ENCODE results near the gene CERS2. TPM values are rescaled to one million over a fixed set of nuclear protein-coding genes. Genes with fewer than 3 reads are reported as not detected.

The CERS2 gene
- total and polyA plus RNA-seq, 2 of the 13 experiments (the other 11 are each of a cell fraction or from before 2014, with no cell fraction given), result 269 to 298 TPM

- TF ChIP-seq, protein P1, sequence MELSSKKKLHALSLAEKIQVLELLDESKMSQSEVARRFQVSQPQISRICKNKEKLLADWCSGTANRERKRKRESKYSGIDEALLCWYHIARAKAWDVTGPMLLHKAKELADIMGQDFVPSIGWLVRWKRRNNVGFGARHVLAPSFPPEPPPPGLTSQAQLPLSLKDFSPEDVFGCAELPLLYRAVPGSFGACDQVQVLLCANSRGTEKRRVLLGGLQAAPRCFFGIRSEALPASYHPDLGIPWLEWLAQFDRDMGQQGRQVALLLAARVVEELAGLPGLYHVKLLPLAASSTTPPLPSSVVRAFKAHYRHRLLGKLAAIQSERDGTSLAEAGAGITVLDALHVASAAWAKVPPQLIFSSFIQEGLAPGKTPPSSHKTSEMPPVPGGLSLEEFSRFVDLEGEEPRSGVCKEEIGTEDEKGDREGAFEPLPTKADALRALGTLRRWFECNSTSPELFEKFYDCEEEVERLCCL (CRISPR knock-in tag; IDR thresholded peaks at IDR 0.05; ENCODE audit: borderline replicate concordance), result no peak
- TF ChIP-seq, protein P2, sequence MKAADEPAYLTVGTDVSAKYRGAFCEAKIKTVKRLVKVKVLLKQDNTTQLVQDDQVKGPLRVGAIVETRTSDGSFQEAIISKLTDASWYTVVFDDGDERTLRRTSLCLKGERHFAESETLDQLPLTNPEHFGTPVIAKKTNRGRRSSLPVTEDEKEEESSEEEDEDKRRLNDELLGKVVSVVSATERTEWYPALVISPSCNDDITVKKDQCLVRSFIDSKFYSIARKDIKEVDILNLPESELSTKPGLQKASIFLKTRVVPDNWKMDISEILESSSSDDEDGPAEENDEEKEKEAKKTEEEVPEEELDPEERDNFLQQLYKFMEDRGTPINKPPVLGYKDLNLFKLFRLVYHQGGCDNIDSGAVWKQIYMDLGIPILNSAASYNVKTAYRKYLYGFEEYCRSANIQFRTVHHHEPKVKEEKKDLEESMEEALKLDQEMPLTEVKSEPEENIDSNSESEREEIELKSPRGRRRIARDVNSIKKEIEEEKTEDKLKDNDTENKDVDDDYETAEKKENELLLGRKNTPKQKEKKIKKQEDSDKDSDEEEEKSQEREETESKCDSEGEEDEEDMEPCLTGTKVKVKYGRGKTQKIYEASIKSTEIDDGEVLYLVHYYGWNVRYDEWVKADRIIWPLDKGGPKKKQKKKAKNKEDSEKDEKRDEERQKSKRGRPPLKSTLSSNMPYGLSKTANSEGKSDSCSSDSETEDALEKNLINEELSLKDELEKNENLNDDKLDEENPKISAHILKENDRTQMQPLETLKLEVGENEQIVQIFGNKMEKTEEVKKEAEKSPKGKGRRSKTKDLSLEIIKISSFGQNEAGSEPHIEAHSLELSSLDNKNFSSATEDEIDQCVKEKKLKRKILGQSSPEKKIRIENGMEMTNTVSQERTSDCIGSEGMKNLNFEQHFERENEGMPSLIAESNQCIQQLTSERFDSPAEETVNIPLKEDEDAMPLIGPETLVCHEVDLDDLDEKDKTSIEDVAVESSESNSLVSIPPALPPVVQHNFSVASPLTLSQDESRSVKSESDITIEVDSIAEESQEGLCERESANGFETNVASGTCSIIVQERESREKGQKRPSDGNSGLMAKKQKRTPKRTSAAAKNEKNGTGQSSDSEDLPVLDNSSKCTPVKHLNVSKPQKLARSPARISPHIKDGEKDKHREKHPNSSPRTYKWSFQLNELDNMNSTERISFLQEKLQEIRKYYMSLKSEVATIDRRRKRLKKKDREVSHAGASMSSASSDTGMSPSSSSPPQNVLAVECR (CRISPR knock-in tag; IDR thresholded peaks at IDR 0.05; ENCODE audit: borderline replicate concordance), result no peak
- TF ChIP-seq ZNF772 (CRISPR knock-in tag; IDR thresholded peaks at IDR 0.05), result no peak
- no peak for TF ChIP-seq HCFC1 (IDR thresholded peaks at IDR 0.05; ENCODE audit: low read depth, low read length)
- no peak for TF ChIP-seq ZNF598 (CRISPR knock-in tag; IDR thresholded peaks at IDR 0.05; ENCODE audit: borderline replicate concordance)
- no peak for TF ChIP-seq BORCS8-MEF2B (CRISPR knock-in tag; IDR thresholded peaks at IDR 0.05)
Observed at GRCh38 chr1:150957666-150958065, 17.0 kb downstream of the CERS2 start (continued).

GRCh38 chr1:150955280-150955679 is 19.4 kb downstream of the CERS2 start:
- in situ Hi-C loops (cut with HindIII; ENCODE audit: extremely low pct_ligation_motif_present, low pct_unique_long_range_greater_than_20kb), result no loop called here
- DNase-seq (ENCODE audit: low spot score) (no peak), ATAC-seq (no peak), FAIRE-seq (no peak)
- BruUV-seq (replicated peaks), result no TSS peak
- Histone ChIP-seq H3K9ac (ENCODE audit: insufficient read depth, low read depth, low read length) (no peak overlapping the region), H3K79me2 (ENCODE audit: insufficient read depth, low read length) (no peaks in the 10 kb centered on the region), H3K4me3 (replicated peaks in 1 of 3; ENCODE audit: insufficient read depth in 1 of 3, low read depth in 2 of 3, low read length in 3 of 3) (no peak overlapping the region), H3K27me3 (ENCODE audit: control insufficient read depth in 1 of 2, insufficient read depth in 2 of 2, low read length in 2 of 2) (no peaks in the 10 kb centered on the region), H3K4me2 (ENCODE audit: low read depth, low read length) (no peak overlapping the region), H3K27ac (ENCODE audit: extremely low read length, insufficient read depth, low read length) (no peak overlapping the region), H4K20me1 (ENCODE audit: insufficient read depth, low read length) (no peaks in the 10 kb centered on the region), H3K36me3 (replicated peaks in 1 of 2; ENCODE audit: control insufficient read depth in 1 of 2, insufficient read depth in 2 of 2, low read length in 2 of 2) (peaks cover 11 to 45% of the 10 kb centered on the region in 2 experiments), H3K4me1 (ENCODE audit: insufficient read depth, low read length) (no peaks in the 10 kb centered on the region), H2AFZ (ENCODE audit: low read length) (no peak overlapping the region), H3K9me3 (ENCODE audit: low read length) (no peaks in the 10 kb centered on the region)
- intact Hi-C loops (cut with micrococcal nuclease; ENCODE audit: unreplicated experiment), result no loop called here
- ChIA-PET POLR2A (interaction anchor here (1.9 to 3.2 kb wide), 2 partner anchors 11 to 16 kb away, joined by 4 to 21 read pairs; no protein-coding TSS in a partner anchor), CTCF (ENCODE audit: low intra/inter-chr PET ratio, low total read pairs) (interaction anchor here (1.0 kb wide), 1 partner anchor 25 kb away, joined by 3 read pairs; no protein-coding TSS in a partner anchor)
- TF ChIP-seq NCOR1 (IDR thresholded peaks at IDR 0.05; ENCODE audit: borderline replicate concordance, low read length) (no peak), ZNF207 (IDR thresholded peaks at IDR 0.05; ENCODE audit: borderline replicate concordance) (no peak)
